NOMO-1 treated with dmso at 0.1 percent for 144 hours (cell line): ENCODE measurements around the gene CFAP74.

Source experiments
- DNase-seq: peaks from one replicate; lab custom pipeline; 2025; ENCODE audit not compliant: unreplicated experiment; lab: John Stamatoyannopoulos, UW

CFAP74 gene

GRCh38 chr1:1919304-1920056 is 84.1 kb downstream of the CFAP74 start:
- peak; percentile 90 for DNase-seq

DNA sequence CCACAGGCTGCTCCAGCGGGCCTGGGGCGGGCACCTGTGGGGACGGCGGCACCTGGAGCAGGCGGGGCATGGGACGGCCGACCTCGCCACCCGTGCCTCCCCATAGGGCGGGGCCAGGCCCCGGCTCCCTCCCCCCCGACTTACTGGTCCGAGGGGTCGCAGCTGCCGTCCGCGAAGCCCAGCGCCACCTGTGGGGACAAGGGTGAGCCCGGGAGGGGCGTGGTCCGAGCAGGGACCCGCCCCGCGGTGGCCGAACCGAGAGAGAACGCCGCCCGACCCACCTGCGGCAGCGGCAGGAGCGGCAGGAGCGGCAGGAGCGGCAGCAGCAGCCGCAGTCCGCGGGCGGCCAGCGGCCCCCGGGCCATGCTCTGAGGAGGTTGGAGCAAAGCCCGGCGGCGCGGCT is 84.7 kb downstream of the CFAP74 start, which contains the start of gene TMEM52:
Gene TMEM52, minus strand, starts transcription at position 379 of the 403 bp plus-strand sequence. Its CDS starts 14 bp downstream, at position 365.
- DNase-seq, result no peak

- DNase-seq, result no peak
Measured at GRCh38 chr1:1917995-1918900, 85.3 kb downstream of the CFAP74 start.

- no peak for DNase-seq
Measured at GRCh38 chr1:1917304-1917976, 86.1 kb downstream of the CFAP74 start.

DNA sequence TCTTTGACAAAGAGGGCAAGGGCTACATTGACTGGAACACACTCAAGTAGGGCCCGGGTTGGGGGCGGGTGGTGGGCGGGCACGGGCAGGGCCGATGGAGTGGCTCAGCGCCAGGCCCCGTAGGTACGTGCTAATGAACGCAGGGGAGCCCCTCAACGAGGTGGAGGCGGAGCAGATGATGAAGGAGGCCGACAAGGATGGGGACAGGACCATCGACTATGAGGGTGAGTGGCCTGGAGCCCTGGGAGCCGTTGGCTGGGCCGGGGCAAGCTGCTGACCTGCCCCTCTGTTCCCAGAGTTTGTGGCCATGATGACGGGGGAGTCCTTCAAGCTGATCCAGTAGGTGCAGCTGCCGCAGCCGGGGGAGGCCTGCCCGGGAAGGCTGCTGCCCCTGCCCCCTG is 86.7 kb downstream of the CFAP74 start:
- no peak for DNase-seq

DNA sequence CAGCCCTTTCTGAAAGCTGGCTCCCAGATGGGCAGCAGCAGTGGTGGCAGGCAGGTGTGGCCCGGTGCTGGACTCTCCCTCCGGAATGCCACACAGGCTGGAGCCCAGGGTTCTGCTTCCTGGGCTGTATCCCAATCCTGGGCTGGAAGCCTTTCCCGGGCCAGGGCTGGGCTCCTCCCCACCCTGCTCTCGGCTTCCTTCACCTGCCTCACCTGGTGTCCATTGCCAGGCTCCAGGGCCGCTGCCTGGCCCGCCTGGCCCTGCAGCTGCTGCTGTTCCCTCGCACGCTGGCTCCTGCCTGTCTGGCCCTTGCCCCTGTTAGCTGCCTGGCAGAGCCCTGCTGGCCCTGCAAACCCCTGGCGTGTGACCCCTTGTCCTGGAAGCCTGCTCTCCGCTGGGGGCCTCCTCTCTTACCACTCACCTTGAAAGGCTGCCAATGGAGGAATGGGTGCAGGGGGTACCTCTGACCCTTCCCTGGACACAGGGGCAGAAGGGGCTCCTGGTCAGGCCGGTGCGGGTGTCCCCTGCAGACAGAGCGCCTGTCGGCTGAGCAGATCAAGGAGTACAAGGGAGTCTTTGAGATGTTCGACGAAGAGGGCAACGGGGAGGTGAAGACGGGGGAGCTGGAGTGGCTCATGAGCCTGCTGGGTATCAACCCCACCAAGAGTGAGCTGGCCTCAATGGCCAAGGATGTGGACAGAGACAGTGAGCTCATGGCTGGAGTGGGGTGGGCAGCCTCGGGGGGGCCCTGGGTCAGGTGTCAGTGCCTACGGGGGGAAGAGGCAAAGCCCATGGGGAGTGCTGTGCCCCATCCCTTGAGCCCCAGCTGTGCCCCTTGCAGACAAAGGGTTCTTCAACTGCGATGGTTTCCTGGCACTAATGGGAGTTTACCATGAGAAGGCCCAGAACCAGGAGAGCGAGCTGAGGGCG is 87.4 kb downstream of the CFAP74 start:
- no peak for DNase-seq

- no peak for DNase-seq
Measured at GRCh38 chr1:1914971-1915692, 88.5 kb downstream of the CFAP74 start, which contains the start of gene CALML6. CALML6 (plus strand) TSS chr1:1915260; CDS start chr1:1915281, 21 bp downstream.

GRCh38 chr1:1914101-1914970 is 89.2 kb downstream of the CFAP74 start:
- DNase-seq, result no peak

- no peak for DNase-seq
Measured at GRCh38 chr1:1911350-1912041, 92.1 kb downstream of the CFAP74 start.

DNA sequence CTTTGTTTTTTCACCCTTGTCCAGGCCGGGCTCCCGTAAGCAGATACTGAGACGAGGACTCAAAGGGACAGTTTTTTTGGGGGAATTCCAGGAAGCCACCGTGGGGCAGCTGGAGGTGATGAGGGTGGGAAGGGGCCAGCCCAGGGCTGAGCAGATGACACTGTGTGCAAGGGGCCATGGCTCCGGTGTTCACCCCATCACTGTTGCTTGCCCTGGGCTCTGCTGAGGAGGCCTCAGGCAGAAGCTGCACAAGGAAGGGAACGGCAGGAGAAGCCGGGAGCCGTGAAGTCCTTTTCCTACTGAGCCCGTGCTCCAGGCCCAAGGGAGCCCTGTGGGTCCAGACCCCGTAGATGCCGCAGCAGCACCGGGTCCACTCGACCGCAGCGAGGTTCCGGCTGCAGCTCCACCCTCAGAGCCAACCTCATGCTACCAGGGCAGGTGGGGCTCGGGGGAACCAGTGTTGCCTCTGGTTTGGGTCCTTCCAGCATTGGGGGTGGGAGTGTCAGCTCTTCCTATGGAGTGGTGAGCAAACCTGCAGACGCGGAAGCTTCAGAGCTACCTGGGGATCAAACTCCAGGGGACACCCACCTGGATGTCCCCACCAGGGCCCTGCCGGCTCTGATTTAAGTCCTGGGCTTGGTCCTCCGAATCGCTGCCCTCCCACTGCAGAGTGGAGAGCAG is 92.8 kb downstream of the CFAP74 start:
- DNase-seq, result no peak

GRCh38 chr1:1910033-1910465 is 93.5 kb downstream of the CFAP74 start:
- no peak for DNase-seq

DNA sequence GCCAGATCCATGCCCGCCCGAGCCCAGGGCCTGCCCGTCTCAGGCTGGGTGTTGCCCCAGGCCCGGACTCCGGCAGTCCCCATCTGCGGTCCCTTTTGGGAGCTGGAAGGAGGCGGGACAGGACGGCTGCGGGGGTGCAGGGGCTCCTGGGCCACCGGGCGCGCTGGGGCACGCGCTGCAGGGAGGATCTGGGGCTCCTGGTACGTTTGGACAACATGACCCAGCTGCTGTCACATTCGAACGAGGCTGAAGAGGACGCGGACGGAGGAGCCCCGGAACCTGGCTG is 95.1 kb downstream of the CFAP74 start:
- DNase-seq, result no peak

- DNase-seq, result no peak
Measured at GRCh38 chr1:1907098-1907736, 96.4 kb downstream of the CFAP74 start.

- DNase-seq, result peak; percentile 68
Measured at GRCh38 chr1:1906185-1907097, 97.1 kb downstream of the CFAP74 start.

- no peak for DNase-seq
Measured at GRCh38 chr1:1903224-1903623, 100.4 kb downstream of the CFAP74 start.

GRCh38 chr1:1901641-1902294 is 101.8 kb downstream of the CFAP74 start:
- no peak for DNase-seq
